Activated naive CD8-positive, alpha-beta T cell treated with anti-CD3 and anti-CD28 coated beads, Interleukin-2, amount 10 ng/mL, durations not matched to agents 7 days and 5 days (primary cell): ENCODE measurements around the gene MTUS2. TPM values are rescaled to one million over a fixed set of nuclear protein-coding genes. Genes with fewer than 3 reads are reported as not detected.
"Not testable (repeated sequence)": the region's sequence is repeated elsewhere in the genome, so short reads cannot be mapped to it uniquely, and the experiment has no call there.

Experiments used
- ATAC-seq: fragments of 150-1000 bp; cut with Tn5 transposase; one replicate; pipeline ENCODE4 v1.10.0; 2021; ENCODE audit warnings: low read depth, moderate library complexity
- POLR2A ChIA-PET: fragments of 350-600 bp; sonication (Branson Sonifier 250); formaldehyde crosslinking; loops from one replicate; lab custom pipeline; 2021; ENCODE audit warnings: antibody characterized with exemption; lab: Charles Lee
- DNase-seq: peaks from one replicate; pipeline ENCODE4 v3.0.0; 2021
- H3K27ac Mint-ChIP-seq: one replicate; pipeline ENCODE4 v1.8.0; 2022; ENCODE audit warnings: mild to moderate bottlenecking, mixed read lengths
- H3K27me3 Mint-ChIP-seq: one replicate; pipeline ENCODE4 v1.8.0; 2022; ENCODE audit warnings: mild to moderate bottlenecking, moderate library complexity, mixed read lengths
- H3K36me3 Mint-ChIP-seq: one replicate; pipeline ENCODE4 v1.8.0; 2021; ENCODE audit warnings: mild to moderate bottlenecking, mixed read lengths
- H3K4me1 Mint-ChIP-seq: one replicate; pipeline ENCODE4 v1.8.0; 2021; ENCODE audit warnings: mixed read lengths
- H3K4me3 Mint-ChIP-seq: one replicate; pipeline ENCODE4 v1.8.0; 2022; ENCODE audit warnings: mild to moderate bottlenecking, moderate library complexity, mixed read lengths
- H3K9me3 Mint-ChIP-seq: one replicate; pipeline ENCODE4 v1.8.0; 2021; ENCODE audit warnings: mixed read lengths
- total RNA-seq, 2 experiments: library from RNA; stranded (reverse); gene quantifications; one replicate each; pipeline ENCODE4 v1.2.3, GENCODE V29; 2021

MTUS2 gene
- total RNA-seq, 2 experiments from 2014 or later = not detected

GRCh38 chr13:29310806-29311205 lies 490.7 kb downstream of the MTUS2 start:
- no peak for DNase-seq
- H3K4me3 Mint-ChIP-seq = no peak overlapping the region
- H3K9me3 Mint-ChIP-seq = peaks cover 2% of the 10 kb centered on the region
- no peaks in the 10 kb centered on the region for H3K36me3 Mint-ChIP-seq
- no peaks in the 10 kb centered on the region for H3K4me1 Mint-ChIP-seq
- no peaks in the 10 kb centered on the region for H3K27me3 Mint-ChIP-seq
- no peak overlapping the region for H3K27ac Mint-ChIP-seq
- POLR2A ChIA-PET = no interaction called here
- ATAC-seq = no peak

GRCh38 chr13:29315847-29316246 lies 495.7 kb downstream of the MTUS2 start:
- no peaks in the 10 kb centered on the region for H3K27me3 Mint-ChIP-seq
- no peak overlapping the region for H3K4me3 Mint-ChIP-seq
- ATAC-seq (no peak), DNase-seq (no peak)
- H3K9me3 Mint-ChIP-seq = no peaks in the 10 kb centered on the region
- H3K36me3 Mint-ChIP-seq = no peaks in the 10 kb centered on the region
- H3K4me1 Mint-ChIP-seq = no peaks in the 10 kb centered on the region
- POLR2A ChIA-PET = no interaction called here
- no peak overlapping the region for H3K27ac Mint-ChIP-seq

- POLR2A ChIA-PET = no interaction called here
- no peak for ATAC-seq
- no peak overlapping the region for H3K4me3 Mint-ChIP-seq
These were observed 497.7 kb downstream of the MTUS2 start for GRCh38 chr13:29317828-29318227.

GRCh38 chr13:29318741-29319140 lies 498.6 kb downstream of the MTUS2 start:
- Mint-ChIP-seq H3K36me3 (no peaks in the 10 kb centered on the region), H3K4me3 (no peak overlapping the region), H3K9me3 (peaks cover 4% of the 10 kb centered on the region), H3K27ac (no peak overlapping the region), H3K27me3 (no peaks in the 10 kb centered on the region), H3K4me1 (no peaks in the 10 kb centered on the region)
- DNase-seq (no peak), ATAC-seq (no peak)
- POLR2A ChIA-PET = no interaction called here

More at GRCh38 chr13:29317828-29318227, 497.7 kb downstream of the MTUS2 start:
- Mint-ChIP-seq H3K36me3 (no peaks in the 10 kb centered on the region), H3K4me1 (no peaks in the 10 kb centered on the region), H3K27ac (no peak overlapping the region), H3K27me3 (no peaks in the 10 kb centered on the region), H3K9me3 (peaks cover 4% of the 10 kb centered on the region)
- DNase-seq = no peak

- DNase-seq (no peak), ATAC-seq (no peak)
- Mint-ChIP-seq H3K9me3 (peaks cover 4% of the 10 kb centered on the region), H3K4me1 (no peaks in the 10 kb centered on the region), H3K36me3 (no peaks in the 10 kb centered on the region), H3K4me3 (no peak overlapping the region), H3K27ac (no peak overlapping the region), H3K27me3 (no peaks in the 10 kb centered on the region)
- POLR2A ChIA-PET = no interaction called here
These were observed 499.3 kb downstream of the MTUS2 start for GRCh38 chr13:29319451-29319850.

GRCh38 chr13:29323954-29324353 lies 503.8 kb downstream of the MTUS2 start:
- Mint-ChIP-seq H3K4me1 (no peaks in the 10 kb centered on the region), H3K27me3 (no peaks in the 10 kb centered on the region), H3K4me3 (no peak overlapping the region), H3K9me3 (peaks cover 6% of the 10 kb centered on the region), H3K36me3 (no peaks in the 10 kb centered on the region), H3K27ac (no peak overlapping the region)
- DNase-seq (no peak), ATAC-seq (no peak)
- POLR2A ChIA-PET = no interaction called here

- no peaks in the 10 kb centered on the region for H3K27me3 Mint-ChIP-seq
- no peaks in the 10 kb centered on the region for H3K36me3 Mint-ChIP-seq
- no peak for ATAC-seq
- POLR2A ChIA-PET = no interaction called here
- DNase-seq = no peak
- H3K4me1 Mint-ChIP-seq = no peaks in the 10 kb centered on the region
- H3K27ac Mint-ChIP-seq = no peak overlapping the region
- H3K4me3 Mint-ChIP-seq = no peak overlapping the region
- H3K9me3 Mint-ChIP-seq = peaks cover 6% of the 10 kb centered on the region
These were observed 504.5 kb downstream of the MTUS2 start for GRCh38 chr13:29324601-29325000.

- POLR2A ChIA-PET = no interaction called here
- DNase-seq (no peak), ATAC-seq (no peak)
- no peak overlapping the region for H3K27ac Mint-ChIP-seq
- H3K36me3 Mint-ChIP-seq = no peaks in the 10 kb centered on the region
- peaks cover 3% of the 10 kb centered on the region for H3K9me3 Mint-ChIP-seq
- H3K4me3 Mint-ChIP-seq = no peak overlapping the region
- H3K27me3 Mint-ChIP-seq = no peaks in the 10 kb centered on the region
- H3K4me1 Mint-ChIP-seq = no peaks in the 10 kb centered on the region
These were observed 508.4 kb downstream of the MTUS2 start for GRCh38 chr13:29328501-29328900.

GRCh38 chr13:29336356-29336755 lies 516.2 kb downstream of the MTUS2 start:
- DNase-seq (no peak), ATAC-seq (no peak)
- POLR2A ChIA-PET = no interaction called here
- Mint-ChIP-seq H3K27ac (no peak overlapping the region), H3K4me3 (no peak overlapping the region), H3K9me3 (peaks cover 20% of the 10 kb centered on the region), H3K27me3 (no peaks in the 10 kb centered on the region), H3K4me1 (no peaks in the 10 kb centered on the region), H3K36me3 (no peaks in the 10 kb centered on the region)

GRCh38 chr13:29339386-29340272 lies 519.5 kb downstream of the MTUS2 start:
- H3K27me3 Mint-ChIP-seq = no peaks in the 10 kb centered on the region

GRCh38 chr13:29345860-29346582 lies 525.9 kb downstream of the MTUS2 start:
- H3K27ac Mint-ChIP-seq, H3K4me3 Mint-ChIP-seq, H3K4me1 Mint-ChIP-seq, DNase-seq, H3K9me3 Mint-ChIP-seq, ATAC-seq, POLR2A ChIA-PET, H3K36me3 Mint-ChIP-seq, H3K27me3 Mint-ChIP-seq: not testable (repeated sequence)

More at GRCh38 chr13:29339386-29340272, 519.5 kb downstream of the MTUS2 start:
- DNase-seq = no peak
- Mint-ChIP-seq H3K4me1 (no peaks in the 10 kb centered on the region), H3K36me3 (no peaks in the 10 kb centered on the region), H3K9me3 (peaks cover 10% of the 10 kb centered on the region), H3K4me3 (no peak overlapping the region), H3K27ac (no peak overlapping the region)
- POLR2A ChIA-PET = no interaction called here
- no peak for ATAC-seq

GRCh38 chr13:29355029-29355428 lies 534.9 kb downstream of the MTUS2 start:
- H3K36me3 Mint-ChIP-seq = no peaks in the 10 kb centered on the region
- H3K27ac Mint-ChIP-seq = no peak overlapping the region
- H3K27me3 Mint-ChIP-seq = peaks cover 2% of the 10 kb centered on the region
- ATAC-seq = no peak
- DNase-seq = no peak
- no peaks in the 10 kb centered on the region for H3K9me3 Mint-ChIP-seq
- H3K4me3 Mint-ChIP-seq = no peak overlapping the region
- H3K4me1 Mint-ChIP-seq = no peaks in the 10 kb centered on the region
- POLR2A ChIA-PET = no interaction called here

- ATAC-seq = no peak
- Mint-ChIP-seq H3K27me3 (no peaks in the 10 kb centered on the region), H3K4me1 (no peaks in the 10 kb centered on the region), H3K9me3 (no peaks in the 10 kb centered on the region), H3K36me3 (no peaks in the 10 kb centered on the region), H3K4me3 (no peak overlapping the region), H3K27ac (no peak overlapping the region)
- POLR2A ChIA-PET = no interaction called here
- DNase-seq = no peak
These were observed 539.0 kb downstream of the MTUS2 start for GRCh38 chr13:29359181-29359580.

GRCh38 chr13:29361716-29362115 lies 541.6 kb downstream of the MTUS2 start:
- no peak for ATAC-seq
- Mint-ChIP-seq H3K36me3 (no peaks in the 10 kb centered on the region), H3K9me3 (no peaks in the 10 kb centered on the region), H3K27ac (no peak overlapping the region), H3K4me1 (no peaks in the 10 kb centered on the region), H3K27me3 (no peaks in the 10 kb centered on the region), H3K4me3 (no peak overlapping the region)
- POLR2A ChIA-PET = no interaction called here
- DNase-seq = no peak
